MM.1S (cell line): ENCODE results near the gene HS6ST1.

Source experiments
- DNase-seq: peaks from one replicate; pipeline ENCODE4 v3.0.0-alpha.2; 2015
- H2AFZ ChIP-seq: fragments of 300-600 bp; sonication (generic); 2 replicates; pipeline ENCODE4 v1.6.0; 2016; ENCODE audit warnings: antibody characterized with exemption, low read length
- H3F3A ChIP-seq: fragments of 300-600 bp; sonication (generic); 2 replicates; pipeline ENCODE4 v1.6.1; 2016; ENCODE audit warnings: mild to moderate bottlenecking, antibody characterized with exemption, low read length, moderate library complexity, mixed read lengths; ENCODE audit not compliant: insufficient read depth
- H3K27ac ChIP-seq: fragments of 300-600 bp; sonication (generic); 2 replicates; pipeline ENCODE4 v1.5.1; 2016; ENCODE audit warnings: mild to moderate bottlenecking, low read length
- H3K27me3 ChIP-seq: fragments of 300-600 bp; sonication (generic); replicated peaks from 2 replicates; pipeline ENCODE4 v1.6.0; 2016; ENCODE audit warnings: low read length; ENCODE audit not compliant: insufficient read depth
- H3K36me3 ChIP-seq: fragments of 300-600 bp; sonication (generic); replicated peaks from 2 replicates; pipeline ENCODE4 v1.6.1; 2016; ENCODE audit warnings: mild to moderate bottlenecking, low read length, mixed read lengths; ENCODE audit not compliant: insufficient read depth
- H3K4me1 ChIP-seq: fragments of 300-600 bp; sonication (generic); 2 replicates; pipeline ENCODE4 v1.6.1; 2016; ENCODE audit warnings: low read length, mixed read lengths
- H3K4me2 ChIP-seq: fragments of 300-600 bp; sonication (generic); 2 replicates; pipeline ENCODE4 v1.6.0; 2016; ENCODE audit warnings: low read depth, low read length
- H3K4me3 ChIP-seq: fragments of 300-600 bp; sonication (generic); 2 replicates; pipeline ENCODE4 v1.5.1; 2016; ENCODE audit warnings: low read length, mixed read lengths
- H3K79me2 ChIP-seq: fragments of 300-600 bp; sonication (generic); 2 replicates; pipeline ENCODE4 v1.6.1; 2016; ENCODE audit warnings: mixed run types, low read length, mixed read lengths
- H3K9ac ChIP-seq: fragments of 300-600 bp; sonication (generic); 2 replicates; pipeline ENCODE4 v1.6.1; 2016; ENCODE audit warnings: low read length, mixed read lengths
- H3K9me2 ChIP-seq: fragments of 300-600 bp; sonication (generic); replicated peaks from 2 replicates; pipeline ENCODE4 v1.6.1; 2016; ENCODE audit warnings: mild to moderate bottlenecking, low read length, mixed read lengths; ENCODE audit not compliant: insufficient read depth
- H3K9me3 ChIP-seq: fragments of 300-600 bp; sonication (generic); replicated peaks from 2 replicates; pipeline ENCODE4 v1.6.1; 2016; ENCODE audit warnings: mild to moderate bottlenecking, low read length, mixed read lengths; ENCODE audit not compliant: insufficient read depth
- H4K20me1 ChIP-seq: fragments of 300-600 bp; sonication (generic); 2 replicates; pipeline ENCODE4 v1.6.1; 2016; ENCODE audit warnings: mild to moderate bottlenecking, low read length, moderate library complexity, mixed read lengths; ENCODE audit not compliant: insufficient read depth
- CTCF ChIP-seq: fragments of 300-600 bp; sonication (generic); IDR thresholded peaks from 2 replicates; pipeline ENCODE4 v1.5.1; 2016; ENCODE audit warnings: antibody characterized with exemption, low read length, mixed read lengths
- EZH2 ChIP-seq: fragments of 300-600 bp; sonication (generic); optimal IDR thresholded peaks from 2 replicates; pipeline ENCODE3; 2017; ENCODE audit warnings: low read depth, mild to moderate bottlenecking, antibody characterized with exemption, low read length, mixed read lengths
- EZH2phosphoT487 ChIP-seq: fragments of 300-600 bp; sonication (generic); IDR thresholded peaks from 2 replicates; pipeline ENCODE4 v1.6.1; 2018; ENCODE audit warnings: antibody characterized with exemption, low read length

HS6ST1 gene

GRCh38 chr2:128273469-128274081 is 45.1 kb downstream of the HS6ST1 start:
- H3K4me2 ChIP-seq, result no peak overlapping the region

GRCh38 chr2:128272601-128273468 is 45.8 kb downstream of the HS6ST1 start:
- Histone ChIP-seq H2AFZ (no peak overlapping the region), H3K4me2 (no peak overlapping the region), H4K20me1 (no peaks in the 10 kb centered on the region), H3K4me1 (no peaks in the 10 kb centered on the region), H3K9me3 (no peaks in the 10 kb centered on the region), H3K4me3 (no peak overlapping the region), H3K9me2 (no peaks in the 10 kb centered on the region), H3K27me3 (no peaks in the 10 kb centered on the region), H3K36me3 (no peaks in the 10 kb centered on the region), H3F3A (no peaks in the 10 kb centered on the region), H3K9ac (no peak overlapping the region), H3K79me2 (peaks cover 38% of the 10 kb centered on the region), H3K27ac (no peak overlapping the region)
- no peak for DNase-seq
- TF ChIP-seq EZH2 (no peak), CTCF (no peak), EZH2phosphoT487 (no peak)

More at GRCh38 chr2:128273469-128274081, 45.1 kb downstream of the HS6ST1 start:
- Histone ChIP-seq H3F3A (no peaks in the 10 kb centered on the region), H3K4me1 (no peaks in the 10 kb centered on the region), H3K27ac (no peak overlapping the region), H4K20me1 (no peaks in the 10 kb centered on the region), H3K9me2 (no peaks in the 10 kb centered on the region), H3K4me3 (no peak overlapping the region), H2AFZ (no peak overlapping the region), H3K36me3 (no peaks in the 10 kb centered on the region), H3K27me3 (no peaks in the 10 kb centered on the region), H3K9ac (no peak overlapping the region), H3K79me2 (peaks cover 40% of the 10 kb centered on the region), H3K9me3 (no peaks in the 10 kb centered on the region)
- TF ChIP-seq CTCF (no peak), EZH2phosphoT487 (no peak), EZH2 (no peak)
- DNase-seq, result no peak

- Histone ChIP-seq H3K79me2 (peaks cover 31% of the 10 kb centered on the region), H3K9me3 (no peaks in the 10 kb centered on the region), H3F3A (no peaks in the 10 kb centered on the region), H4K20me1 (no peaks in the 10 kb centered on the region), H3K27ac (no peak overlapping the region), H3K9ac (no peak overlapping the region), H3K27me3 (no peaks in the 10 kb centered on the region), H3K4me3 (no peak overlapping the region), H3K4me1 (no peaks in the 10 kb centered on the region), H2AFZ (no peak overlapping the region), H3K4me2 (no peak overlapping the region), H3K36me3 (no peaks in the 10 kb centered on the region), H3K9me2 (no peaks in the 10 kb centered on the region)
- DNase-seq, result no peak
- TF ChIP-seq CTCF (no peak), EZH2phosphoT487 (no peak), EZH2 (no peak)
Measured at GRCh38 chr2:128271911-128272600, 46.6 kb downstream of the HS6ST1 start.
